ENCODE data around the gene NBAS. TPM values are rescaled to one million over a fixed set of nuclear protein-coding genes. Genes with fewer than 3 reads are reported as not detected.

The NBAS gene
- total and polyA plus RNA-seq, 2 of the 4 experiments (the other 2 are of a cell fraction): 22.3 to 105 TPM

GRCh38 chr2:15510131-15510530 is 51.0 kb downstream of the NBAS start:
- peaks cover 3% of the 10 kb centered on the region; the same call in 1 of the 2 replicates for H3K4me1 ChIP-seq (ENCODE audit: control insufficient read depth, insufficient read depth, low read length)
- BruUV-seq (replicated peaks): no TSS peak
- H4K91ac ChIP-seq (ENCODE audit: insufficient read depth, low read depth, low read length): no peak overlapping the region
- 100% methylated on average over 2 of the region's 3 CpGs; no CpG with 5 or more reads in 1 of the 2 experiments for WGBS, 2 experiments (ENCODE audit: extremely low coverage in 2 of 2, insufficient read length in 1 of 2)
- no peak overlapping the region for H3K4me3 ChIP-seq (ENCODE audit: insufficient read depth, low read depth, low read length)
- no peak overlapping the region for H2BK15ac ChIP-seq (ENCODE audit: low read depth, low read length)
- no peaks in the 10 kb centered on the region for H4K20me1 ChIP-seq (ENCODE audit: insufficient read depth, low read length)
- dilution Hi-C loops (cut with HindIII; ENCODE audit: low sequenced_read_pairs, unreplicated experiment) (no loop called here), intact Hi-C loops (cut with micrococcal nuclease) (no loop called here), in situ Hi-C loops (cut with MboI; ENCODE audit: low sequenced_read_pairs) (no loop called here)
- ChIA-PET CTCF (interaction anchor here (0.7 kb wide), 1 partner anchor 172 kb away, joined by 3 read pairs; no protein-coding TSS in a partner anchor), POLR2A (ENCODE audit: unreplicated experiment) (no interaction called here)
- H3K18ac ChIP-seq (ENCODE audit: low read depth, low read length): no peak overlapping the region
- no peaks in the 10 kb centered on the region; the same call in 1 of the 2 replicates for H3K9me3 ChIP-seq (ENCODE audit: control insufficient read depth, insufficient read depth, low read length)
- peaks cover 11% of the 10 kb centered on the region for H3K36me3 ChIP-seq (ENCODE audit: control insufficient read depth, insufficient read depth, low read length)
- no peak overlapping the region for H3K23ac ChIP-seq (ENCODE audit: low read depth, low read length)
- H4K5ac ChIP-seq (ENCODE audit: low read depth, low read length): no peak overlapping the region
- H2AK5ac ChIP-seq (ENCODE audit: low read depth, low read length): no peak overlapping the region
- no peak overlapping the region for H3K4ac ChIP-seq (ENCODE audit: low read depth, low read length)
- TF ChIP-seq RAD21 (IDR thresholded peaks at IDR 0.05; ENCODE audit: low read length) (no peak), BHLHE40 (IDR thresholded peaks at IDR 0.05; ENCODE audit: low read depth, low read length) (no peak), MAFK (IDR thresholded peaks at IDR 0.05; ENCODE audit: low read depth, low read length) (no peak), CEBPB (IDR thresholded peaks at IDR 0.05; ENCODE audit: low read depth, low read length) (no peak), FOS (IDR thresholded peaks at IDR 0.05; ENCODE audit: low read depth, low read length) (no peak), ELK1 (IDR thresholded peaks at IDR 0.05; ENCODE audit: borderline replicate concordance, low read depth, low read length) (no peak), CHD1 (IDR thresholded peaks at IDR 0.05; ENCODE audit: low read depth, low read length) (no peak), RFX5 (IDR thresholded peaks at IDR 0.05; ENCODE audit: low read depth, low read length) (no peak), SMC3 (IDR thresholded peaks at IDR 0.05; ENCODE audit: low read depth, low read length) (no peak), CTCF (conservative IDR thresholded peaks at IDR 0.05; ENCODE audit: low read depth, low read length) (no peak)
- no peak overlapping the region for H2AFZ ChIP-seq (replicated peaks; ENCODE audit: low read length, poor library complexity)
- no peak overlapping the region for H3K27ac ChIP-seq (ENCODE audit: insufficient read depth, low read length)
- ATAC-seq (ENCODE audit: low read depth) (no peak), DNase-seq (no peak)
- H3K56ac ChIP-seq (ENCODE audit: extremely low read depth, insufficient read depth, low read length): no peak overlapping the region
- H3K9me1 ChIP-seq (ENCODE audit: insufficient read depth, low read length): peaks cover 3% of the 10 kb centered on the region; the same call in 1 of the 2 replicates
- H3K9ac ChIP-seq (ENCODE audit: low read depth, low read length): no peak overlapping the region
- peaks cover 6 to 10% of the 10 kb centered on the region in 2 experiments; a peak in 3 of 4 replicates for H3K79me1 ChIP-seq (ENCODE audit: low read depth in 1 of 2, low read length in 2 of 2)
- no peaks in the 10 kb centered on the region for H3K27me3 ChIP-seq (ENCODE audit: control insufficient read depth, insufficient read depth, low read length)
- no peak overlapping the region for H3K14ac ChIP-seq (replicated peaks; ENCODE audit: low read depth, low read length)
- H4K8ac ChIP-seq (ENCODE audit: low read depth in 2 of 2, low read length in 2 of 2): no peak overlapping the region
- no peak overlapping the region for H3K4me2 ChIP-seq (ENCODE audit: low read depth, low read length)
- H2AK9ac ChIP-seq (replicated peaks; ENCODE audit: low read depth, low read length, poor library complexity): no peak overlapping the region
- no peak overlapping the region for H2BK5ac ChIP-seq (ENCODE audit: low read depth, low read length, poor library complexity, severe bottlenecking)
- no peak overlapping the region for H2BK20ac ChIP-seq (ENCODE audit: low read depth, low read length)
- H2BK120ac ChIP-seq (ENCODE audit: low read depth, low read length): no peak overlapping the region

All from IMR-90 (cell line).